ENCODE measurements around the gene UBXN10. TPM values are rescaled to one million over a fixed set of nuclear protein-coding genes. Genes with fewer than 3 reads are reported as not detected.

Gene UBXN10
- total RNA-seq, 1 donor from 2014 or later: 0.09 TPM

DNA sequence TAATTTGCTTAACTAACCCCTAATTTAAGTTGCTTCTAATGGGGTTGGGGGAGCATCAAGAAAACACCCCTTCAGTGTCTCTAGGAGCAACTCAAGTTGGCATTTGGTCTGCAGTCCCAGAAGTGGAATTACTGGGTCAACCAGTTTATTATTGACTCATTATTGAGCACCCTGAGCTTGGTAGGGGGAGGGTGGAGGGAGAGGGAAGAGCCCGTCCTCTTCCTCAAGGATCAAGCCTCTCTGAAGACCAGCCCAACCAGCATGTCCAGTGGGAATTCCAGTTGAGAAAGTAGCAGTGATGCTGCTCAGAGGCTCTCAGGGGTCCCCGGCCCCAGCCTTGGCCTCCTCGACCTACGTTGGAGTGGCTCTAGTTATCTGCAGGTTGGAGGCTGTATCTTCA, 48.8 kb upstream of the UBXN10 start:
- no peak for FAIRE-seq
- Histone ChIP-seq H2AFZ (ENCODE audit: low read depth, low read length) (no peak overlapping the region), H3K36me3 (ENCODE audit: insufficient read depth, low read length) (no peaks in the 10 kb centered on the region), H4K20me1 (ENCODE audit: insufficient read depth, low read length) (no peaks in the 10 kb centered on the region), H3K9me3 (ENCODE audit: insufficient read depth, low read depth, low read length) (no peaks in the 10 kb centered on the region), H3K27ac (ENCODE audit: low read depth, low read length) (no peak overlapping the region), H3K9ac (ENCODE audit: low read length) (no peak overlapping the region), H3K4me3 (ENCODE audit: insufficient read depth, low read depth, low read length) (no peak overlapping the region), H3K79me2 (ENCODE audit: insufficient read depth, low read length) (no peaks in the 10 kb centered on the region), H3K4me2 (ENCODE audit: low read length) (no peak overlapping the region), H3K27me3 (ENCODE audit: insufficient read depth, low read length) (peaks cover 3% of the 10 kb centered on the region), H3K4me1 (ENCODE audit: insufficient read depth, low read length) (no peaks in the 10 kb centered on the region)
- Mint-ChIP-seq H3K27ac (ENCODE audit: unreplicated experiment) (no peak overlapping the region), H3K36me3 (ENCODE audit: low read depth, unreplicated experiment) (no peaks in the 10 kb centered on the region), H3K9me3 (ENCODE audit: unreplicated experiment) (peaks cover 7% of the 10 kb centered on the region), H3K27me3 (ENCODE audit: low read depth, unreplicated experiment) (peaks cover 17% of the 10 kb centered on the region), H3K4me1 (ENCODE audit: low read depth, unreplicated experiment) (no peaks in the 10 kb centered on the region), H3K4me3 (ENCODE audit: unreplicated experiment) (no peak overlapping the region)
- TF ChIP-seq, protein P1, sequence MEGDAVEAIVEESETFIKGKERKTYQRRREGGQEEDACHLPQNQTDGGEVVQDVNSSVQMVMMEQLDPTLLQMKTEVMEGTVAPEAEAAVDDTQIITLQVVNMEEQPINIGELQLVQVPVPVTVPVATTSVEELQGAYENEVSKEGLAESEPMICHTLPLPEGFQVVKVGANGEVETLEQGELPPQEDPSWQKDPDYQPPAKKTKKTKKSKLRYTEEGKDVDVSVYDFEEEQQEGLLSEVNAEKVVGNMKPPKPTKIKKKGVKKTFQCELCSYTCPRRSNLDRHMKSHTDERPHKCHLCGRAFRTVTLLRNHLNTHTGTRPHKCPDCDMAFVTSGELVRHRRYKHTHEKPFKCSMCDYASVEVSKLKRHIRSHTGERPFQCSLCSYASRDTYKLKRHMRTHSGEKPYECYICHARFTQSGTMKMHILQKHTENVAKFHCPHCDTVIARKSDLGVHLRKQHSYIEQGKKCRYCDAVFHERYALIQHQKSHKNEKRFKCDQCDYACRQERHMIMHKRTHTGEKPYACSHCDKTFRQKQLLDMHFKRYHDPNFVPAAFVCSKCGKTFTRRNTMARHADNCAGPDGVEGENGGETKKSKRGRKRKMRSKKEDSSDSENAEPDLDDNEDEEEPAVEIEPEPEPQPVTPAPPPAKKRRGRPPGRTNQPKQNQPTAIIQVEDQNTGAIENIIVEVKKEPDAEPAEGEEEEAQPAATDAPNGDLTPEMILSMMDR (IDR thresholded peaks at IDR 0.05; ENCODE audit: insufficient read depth, low read depth, low read length): no peak
- TF ChIP-seq EZH2 (IDR thresholded peaks at IDR 0.05; ENCODE audit: insufficient read depth, low read length): no peak
- no peak for DNase-seq (ENCODE audit: low read depth)

DNA sequence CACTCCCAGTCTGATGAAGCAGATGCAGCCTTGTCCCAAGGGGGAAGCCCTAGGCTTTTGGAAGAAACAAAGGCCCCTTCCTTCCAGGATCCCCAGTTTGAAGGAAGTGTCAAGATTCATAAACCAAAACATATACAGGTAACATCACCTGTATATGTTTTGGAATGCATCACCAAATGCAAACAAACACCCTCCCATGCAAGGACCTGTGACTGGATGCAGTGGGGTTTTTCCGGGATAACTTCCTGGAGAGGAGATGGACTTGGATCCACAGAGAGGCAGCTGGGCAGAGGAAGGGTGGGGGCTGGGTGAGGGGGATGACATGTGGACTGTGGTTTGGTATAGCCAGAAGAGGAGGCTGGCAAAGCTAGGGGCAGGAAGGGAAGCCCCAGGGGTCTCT, 48.3 kb upstream of the UBXN10 start:
- Histone ChIP-seq H3K9ac (ENCODE audit: low read length) (no peak overlapping the region), H4K20me1 (ENCODE audit: insufficient read depth, low read length) (no peaks in the 10 kb centered on the region), H3K9me3 (ENCODE audit: insufficient read depth, low read depth, low read length) (no peaks in the 10 kb centered on the region), H3K36me3 (ENCODE audit: insufficient read depth, low read length) (no peaks in the 10 kb centered on the region), H3K79me2 (ENCODE audit: insufficient read depth, low read length) (no peaks in the 10 kb centered on the region), H3K27ac (ENCODE audit: low read depth, low read length) (no peak overlapping the region), H3K27me3 (ENCODE audit: insufficient read depth, low read length) (peaks cover 3% of the 10 kb centered on the region), H3K4me2 (ENCODE audit: low read length) (no peak overlapping the region), H3K4me1 (ENCODE audit: insufficient read depth, low read length) (no peaks in the 10 kb centered on the region), H2AFZ (ENCODE audit: low read depth, low read length) (no peak overlapping the region), H3K4me3 (ENCODE audit: insufficient read depth, low read depth, low read length) (no peak overlapping the region)
- Mint-ChIP-seq H3K9me3 (ENCODE audit: unreplicated experiment) (peaks cover 7% of the 10 kb centered on the region), H3K4me3 (ENCODE audit: unreplicated experiment) (no peak overlapping the region), H3K27me3 (ENCODE audit: low read depth, unreplicated experiment) (peaks cover 22% of the 10 kb centered on the region), H3K4me1 (ENCODE audit: low read depth, unreplicated experiment) (no peaks in the 10 kb centered on the region), H3K36me3 (ENCODE audit: low read depth, unreplicated experiment) (no peaks in the 10 kb centered on the region), H3K27ac (ENCODE audit: unreplicated experiment) (no peak overlapping the region)
- TF ChIP-seq EZH2 (IDR thresholded peaks at IDR 0.05; ENCODE audit: insufficient read depth, low read length): no peak
- TF ChIP-seq, protein P1 (IDR thresholded peaks at IDR 0.05; ENCODE audit: insufficient read depth, low read depth, low read length): no peak
- DNase-seq (ENCODE audit: low read depth): no peak
- FAIRE-seq: no peak

DNA sequence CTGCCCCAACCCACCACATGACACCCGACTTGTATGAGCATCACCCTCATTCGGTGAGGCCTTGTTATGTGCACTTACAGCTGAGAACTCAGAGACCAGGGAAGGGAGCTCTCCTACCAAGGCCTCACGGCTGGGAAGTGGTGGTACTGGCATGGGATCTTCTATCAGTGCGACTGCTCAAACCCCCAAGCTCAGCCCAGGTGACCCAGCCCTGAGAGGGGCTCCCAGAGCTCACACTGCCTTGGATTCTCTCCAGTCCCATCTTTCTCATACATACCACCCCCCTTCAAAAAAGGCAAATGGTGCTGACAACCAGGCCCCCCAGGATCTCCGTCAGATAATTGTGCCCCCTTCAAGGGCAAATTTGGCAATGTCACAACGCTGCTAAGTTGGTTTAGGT, 47.5 kb upstream of the UBXN10 start:
- H3K27me3 Mint-ChIP-seq (ENCODE audit: low read depth, unreplicated experiment): peaks cover 27% of the 10 kb centered on the region
- Histone ChIP-seq H3K4me3 (ENCODE audit: insufficient read depth, low read depth, low read length) (no peak overlapping the region), H3K4me1 (ENCODE audit: insufficient read depth, low read length) (no peaks in the 10 kb centered on the region), H2AFZ (ENCODE audit: low read depth, low read length) (no peak overlapping the region), H3K79me2 (ENCODE audit: insufficient read depth, low read length) (no peaks in the 10 kb centered on the region), H3K9ac (ENCODE audit: low read length) (no peak overlapping the region), H3K27me3 (ENCODE audit: insufficient read depth, low read length) (peaks cover 3% of the 10 kb centered on the region), H3K27ac (ENCODE audit: low read depth, low read length) (no peak overlapping the region), H3K9me3 (ENCODE audit: insufficient read depth, low read depth, low read length) (no peaks in the 10 kb centered on the region), H3K4me2 (ENCODE audit: low read length) (no peak overlapping the region), H3K36me3 (ENCODE audit: insufficient read depth, low read length) (no peaks in the 10 kb centered on the region), H4K20me1 (ENCODE audit: insufficient read depth, low read length) (no peaks in the 10 kb centered on the region)
- no peak overlapping the region for H3K27ac Mint-ChIP-seq (ENCODE audit: unreplicated experiment)
- DNase-seq (ENCODE audit: low read depth): no peak
- FAIRE-seq: no peak
- peaks cover 7% of the 10 kb centered on the region for H3K9me3 Mint-ChIP-seq (ENCODE audit: unreplicated experiment)
- no peaks in the 10 kb centered on the region for H3K36me3 Mint-ChIP-seq (ENCODE audit: low read depth, unreplicated experiment)
- no peak overlapping the region for H3K4me3 Mint-ChIP-seq (ENCODE audit: unreplicated experiment)
- TF ChIP-seq, protein P1 (IDR thresholded peaks at IDR 0.05; ENCODE audit: insufficient read depth, low read depth, low read length): no peak
- no peaks in the 10 kb centered on the region for H3K4me1 Mint-ChIP-seq (ENCODE audit: low read depth, unreplicated experiment)

Measured in astrocyte (in vitro differentiated cells and primary cell).